ENCODE data around the gene OTUD7B. TPM values are rescaled to one million over a fixed set of nuclear protein-coding genes. Genes with fewer than 3 reads are reported as not detected.
A peak's percentile ranks its signal among the peaks of the same experiment; 100 is the strongest.

Gene OTUD7B
- total and polyA plus RNA-seq, 9 of the 15 experiments (the other 6 are each of a cell fraction or from before 2014, with no cell fraction given): 0.96 to 18.8 (median 7.4) TPM

DNA sequence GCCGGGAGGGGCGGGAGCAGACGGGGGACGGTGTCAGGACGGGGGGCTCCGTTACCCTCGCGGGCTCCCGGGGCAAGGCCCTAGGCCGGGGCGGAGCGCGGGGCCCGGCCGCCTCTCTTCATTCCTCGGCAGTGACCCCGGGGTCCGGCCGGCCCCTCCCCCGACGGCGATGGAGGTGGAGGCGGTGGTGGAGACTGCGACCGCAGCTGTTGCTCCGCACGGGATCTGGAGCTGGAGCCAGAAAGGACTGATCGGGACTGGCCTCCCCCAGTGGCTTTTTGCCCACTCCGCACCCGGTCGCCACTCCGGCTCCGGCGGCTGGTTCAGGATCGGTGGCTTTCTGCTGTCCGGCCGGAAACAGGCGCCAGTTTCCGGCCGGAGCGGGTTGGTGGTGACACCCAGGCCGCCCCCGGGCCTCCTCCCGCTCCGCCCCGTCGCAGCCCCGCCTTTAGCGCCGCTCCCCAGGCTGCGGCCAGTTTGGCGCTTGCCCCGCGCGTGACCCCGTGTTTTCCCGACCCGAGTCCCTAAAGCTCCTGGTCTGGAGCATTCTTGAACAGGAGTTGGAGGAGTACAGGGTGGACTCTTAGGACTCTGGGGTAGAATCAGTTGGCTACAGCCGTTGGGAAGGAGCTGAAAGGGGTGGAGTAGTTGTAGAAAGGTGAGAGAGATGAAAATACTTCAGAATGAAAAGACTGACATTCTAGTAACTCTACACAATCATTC, at the start of gene OTUD7B (continued):
- TF ChIP-seq SNIP1 (IDR thresholded peaks at IDR 0.05; ENCODE audit: low read depth) (no peak), DNMT1 (IDR thresholded peaks at IDR 0.05) (no peak), HIVEP1 (CRISPR knock-in tag; IDR thresholded peaks at IDR 0.05) (no peak), KLF6 (CRISPR knock-in tag; IDR thresholded peaks at IDR 0.05; ENCODE audit: borderline replicate concordance) (no peak), RBM17 (IDR thresholded peaks at IDR 0.05; ENCODE audit: borderline replicate concordance, low read depth, low read length) (no peak), ARID3A (IDR thresholded peaks at IDR 0.05; ENCODE audit: borderline replicate concordance, low read depth, low read length) (no peak), SRSF1 (IDR thresholded peaks at IDR 0.05; ENCODE audit: low read depth, low read length) (no peak), HOXB6 (CRISPR knock-in tag; IDR thresholded peaks at IDR 0.05; ENCODE audit: borderline replicate concordance) (no peak), GTF3C2 (IDR thresholded peaks at IDR 0.05; ENCODE audit: borderline replicate concordance, extremely low read depth, insufficient read length) (no peak), NUFIP1 (IDR thresholded peaks at IDR 0.05; ENCODE audit: partially characterized antibody) (no peak), YY1 (IDR thresholded peaks at IDR 0.05; ENCODE audit: borderline replicate concordance in 1 of 3, control insufficient read depth in 1 of 3, extremely low read depth in 1 of 3, insufficient read depth in 3 of 3, insufficient read length in 1 of 3, insufficient replicate concordance in 2 of 3, low read depth in 1 of 3, low read length in 2 of 3) (peak in 2 of 3 experiments; percentile 78 to 83), ZNF431 (CRISPR knock-in tag; IDR thresholded peaks at IDR 0.05) (peak; percentile 42; the same call in 1 of the 2 replicates), BDP1 (IDR thresholded peaks at IDR 0.05; ENCODE audit: insufficient read depth, insufficient read length) (no peak), CTCFL (IDR thresholded peaks at IDR 0.05; ENCODE audit: borderline replicate concordance, insufficient read depth, low read depth, low read length, poor library complexity, severe bottlenecking) (peak; percentile 47), NRF1 (conservative IDR thresholded peaks at IDR 0.05 in 1 of 2, IDR thresholded peaks at IDR 0.05 in 1 of 2) (peak; percentile 74 to 77), FOXP4 (CRISPR knock-in tag; IDR thresholded peaks at IDR 0.05; ENCODE audit: borderline replicate concordance) (no peak; the same call in 1 of the 2 replicates)

Data from K562 (cell line).